CD4-positive, alpha-beta T cell treated with Interferon alpha-2 for 1 hour (primary cell): ENCODE measurements around the gene SSPN.

ENCODE experiments used
- DNase-seq, 2 donors: peaks; one replicate each; pipeline ENCODE4 v3.0.0-alpha.2; 2020 to 2022

Gene SSPN

GRCh38 chr12:26290565-26290964 lies 95.2 kb downstream of the SSPN start:
- DNase-seq: no peak

GRCh38 chr12:26292596-26292995 lies 97.2 kb downstream of the SSPN start:
- DNase-seq: no peak

- no peak for DNase-seq
Observed at GRCh38 chr12:26293612-26294011, 98.2 kb downstream of the SSPN start.

GRCh38 chr12:26295001-26295400 lies 99.6 kb downstream of the SSPN start:
- no peak for DNase-seq

- no peak for DNase-seq
Observed at GRCh38 chr12:26297396-26298070, 102.2 kb downstream of the SSPN start.

- DNase-seq: peak; percentile 30 to 36
Observed at GRCh38 chr12:26298785-26299621, 103.6 kb downstream of the SSPN start.

- no peak for DNase-seq
Observed at GRCh38 chr12:26299751-26300150, 104.4 kb downstream of the SSPN start.
